Lower lobe of right lung (tissue), 2 donors: ENCODE measurements around the gene FAM120A. TPM values are rescaled to one million over a fixed set of nuclear protein-coding genes. Genes with fewer than 3 reads are reported as not detected.

Experiments used
- ATAC-seq, 2 donors: fragments of 200-7000 bp; cut with Tn5 transposase; one replicate each; pipeline ENCODE4 v1.9.1; 2020 to 2022; ENCODE audit warnings: mild to moderate bottlenecking in 2 of 2, moderate library complexity in 2 of 2
- DNase-seq: peaks from one replicate; pipeline ENCODE4 v3.0.0-alpha.2; 2020
- H3K27ac ChIP-seq: fragments of 200-600 bp; one replicate; pipeline ENCODE4 v1.8.0; 2022
- H3K27me3 ChIP-seq: fragments of 200-600 bp; one replicate; pipeline ENCODE4 v1.8.0; 2022; ENCODE audit warnings: low read depth
- H3K36me3 ChIP-seq: fragments of 200-600 bp; one replicate; pipeline ENCODE4 v1.8.0; 2022; ENCODE audit warnings: mild to moderate bottlenecking
- H3K4me1 ChIP-seq: fragments of 200-600 bp; one replicate; pipeline ENCODE4 v1.8.0; 2022
- H3K4me3 ChIP-seq: fragments of 200-600 bp; one replicate; pipeline ENCODE4 v1.8.0; 2022; ENCODE audit warnings: mild to moderate bottlenecking
- H3K9me3 ChIP-seq: fragments of 200-600 bp; one replicate; pipeline ENCODE4 v1.8.0; 2022
- intact Hi-C: fragments of 100-400 bp; cut with DNase I; formaldehyde crosslinking; loops from one replicate; pipeline ENCODE4 v1.11.0; 2022
- total RNA-seq: library from RNA; stranded (reverse); fragmentation: NEBNext Ultra II Directional; extraction: Animal tissue kit (Norgen Biotek cat#: 25700); gene quantifications from one replicate; pipeline ENCODE4 v1.2.1, GENCODE V29; 2021
- TF ChIP-seq, protein P1 (sequence below): fragments of 200-600 bp; IDR thresholded peaks from one replicate; pipeline ENCODE4 v1.8.0; 2022; ENCODE audit warnings: antibody characterized with exemption, mild to moderate bottlenecking
- donor health status: DM: no; HTN: yes; CAD: no; lungs with severe emphysema.

FAM120A gene
- total RNA-seq, 1 donor from 2014 or later, result 114 TPM

DNA sequence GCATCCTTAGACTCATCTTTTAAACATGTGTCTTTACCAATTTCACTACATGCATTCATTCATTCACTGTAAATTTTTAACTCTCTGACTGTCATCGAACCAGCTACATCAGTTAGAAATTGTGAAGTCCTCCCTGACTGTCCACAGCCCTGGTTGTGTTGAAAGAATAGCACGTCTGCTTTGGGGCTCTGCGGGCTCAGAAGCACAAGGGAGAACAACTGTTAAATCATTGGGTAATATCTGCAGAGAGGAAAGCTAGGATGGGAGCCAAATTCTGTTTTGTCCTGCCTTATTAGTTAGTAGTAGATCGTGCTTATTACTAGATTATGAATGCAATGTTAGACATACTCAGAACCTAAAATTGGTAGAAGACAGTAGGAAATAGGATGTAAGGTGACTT lies 28.2 kb downstream of the FAM120A start:
- Histone ChIP-seq H3K27ac (no peak overlapping the region), H3K36me3 (peaks cover 15% of the 10 kb centered on the region), H3K9me3 (no peaks in the 10 kb centered on the region), H3K4me3 (no peak overlapping the region), H3K4me1 (peaks cover 7% of the 10 kb centered on the region), H3K27me3 (no peaks in the 10 kb centered on the region)
- intact Hi-C loops, result no loop called here
- TF ChIP-seq, protein P1, sequence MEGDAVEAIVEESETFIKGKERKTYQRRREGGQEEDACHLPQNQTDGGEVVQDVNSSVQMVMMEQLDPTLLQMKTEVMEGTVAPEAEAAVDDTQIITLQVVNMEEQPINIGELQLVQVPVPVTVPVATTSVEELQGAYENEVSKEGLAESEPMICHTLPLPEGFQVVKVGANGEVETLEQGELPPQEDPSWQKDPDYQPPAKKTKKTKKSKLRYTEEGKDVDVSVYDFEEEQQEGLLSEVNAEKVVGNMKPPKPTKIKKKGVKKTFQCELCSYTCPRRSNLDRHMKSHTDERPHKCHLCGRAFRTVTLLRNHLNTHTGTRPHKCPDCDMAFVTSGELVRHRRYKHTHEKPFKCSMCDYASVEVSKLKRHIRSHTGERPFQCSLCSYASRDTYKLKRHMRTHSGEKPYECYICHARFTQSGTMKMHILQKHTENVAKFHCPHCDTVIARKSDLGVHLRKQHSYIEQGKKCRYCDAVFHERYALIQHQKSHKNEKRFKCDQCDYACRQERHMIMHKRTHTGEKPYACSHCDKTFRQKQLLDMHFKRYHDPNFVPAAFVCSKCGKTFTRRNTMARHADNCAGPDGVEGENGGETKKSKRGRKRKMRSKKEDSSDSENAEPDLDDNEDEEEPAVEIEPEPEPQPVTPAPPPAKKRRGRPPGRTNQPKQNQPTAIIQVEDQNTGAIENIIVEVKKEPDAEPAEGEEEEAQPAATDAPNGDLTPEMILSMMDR, result no peak
- ATAC-seq (no peak), DNase-seq (no peak)

DNA sequence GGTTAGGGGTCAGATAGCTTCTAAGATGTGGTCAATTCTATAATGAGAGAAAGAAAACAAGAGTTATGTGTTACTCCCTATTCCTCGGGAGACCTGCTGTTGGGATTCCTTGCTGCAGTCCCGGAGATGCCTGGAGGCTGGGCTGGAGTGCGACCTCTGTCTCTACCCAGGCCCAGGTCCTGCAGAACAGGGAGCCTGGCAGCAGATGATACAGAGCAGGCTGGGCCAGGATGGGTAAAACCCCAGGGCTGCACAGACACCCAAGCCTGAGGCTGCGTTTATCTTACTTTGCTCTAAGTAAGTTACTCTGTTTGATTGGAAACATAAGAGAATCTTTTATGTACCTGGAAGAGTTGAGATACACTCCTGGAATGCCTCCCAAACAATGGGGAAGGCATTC lies 28.8 kb downstream of the FAM120A start:
- DNase-seq, result no peak
- Histone ChIP-seq H3K27me3 (no peaks in the 10 kb centered on the region), H3K36me3 (peaks cover 20% of the 10 kb centered on the region), H3K9me3 (no peaks in the 10 kb centered on the region), H3K4me3 (no peak overlapping the region), H3K27ac (no peak overlapping the region), H3K4me1 (peaks cover 7% of the 10 kb centered on the region)
- TF ChIP-seq, protein P1, result no peak
- intact Hi-C loops, result no loop called here
- ATAC-seq, result no peak

DNA sequence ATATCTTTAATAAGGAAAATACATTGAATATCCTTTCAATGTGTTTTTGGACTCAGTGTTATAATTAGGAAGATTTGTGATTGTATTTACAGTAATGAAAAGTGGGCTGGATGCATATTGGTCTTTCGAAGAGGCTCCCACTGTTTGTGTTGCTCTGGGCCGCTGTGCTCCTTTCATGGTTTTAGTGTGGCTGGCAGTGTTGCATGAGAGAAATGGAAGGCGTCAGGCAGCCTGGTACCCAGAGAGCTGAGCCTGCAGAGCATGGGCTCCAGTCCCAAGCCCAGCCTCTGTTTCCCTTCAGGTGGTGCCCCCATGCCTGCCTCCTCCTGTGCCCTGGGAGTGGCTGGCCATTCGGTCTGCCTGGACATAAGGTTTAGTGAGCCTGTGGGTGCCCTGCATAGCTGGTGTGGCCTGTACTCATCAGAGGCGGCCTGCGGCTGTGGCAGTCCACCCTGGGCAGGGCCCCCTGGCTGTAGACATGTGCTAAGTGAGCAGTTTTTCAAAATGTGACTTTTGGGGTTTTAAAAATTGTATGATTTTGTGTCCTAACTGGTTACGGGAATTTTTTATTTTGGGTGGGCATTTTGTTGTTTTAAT lies 29.3 kb downstream of the FAM120A start:
- TF ChIP-seq, protein P1, result no peak
- DNase-seq (no peak), ATAC-seq (peak in 1 of 2 donors; percentile 45)
- peaks cover 19% of the 10 kb centered on the region for H3K36me3 ChIP-seq
- peaks cover 7% of the 10 kb centered on the region for H3K4me1 ChIP-seq
- no peaks in the 10 kb centered on the region for H3K9me3 ChIP-seq
- no peak overlapping the region for H3K27ac ChIP-seq
- intact Hi-C loops, result no loop called here
- H3K27me3 ChIP-seq, result no peaks in the 10 kb centered on the region
- H3K4me3 ChIP-seq, result no peak overlapping the region

DNA sequence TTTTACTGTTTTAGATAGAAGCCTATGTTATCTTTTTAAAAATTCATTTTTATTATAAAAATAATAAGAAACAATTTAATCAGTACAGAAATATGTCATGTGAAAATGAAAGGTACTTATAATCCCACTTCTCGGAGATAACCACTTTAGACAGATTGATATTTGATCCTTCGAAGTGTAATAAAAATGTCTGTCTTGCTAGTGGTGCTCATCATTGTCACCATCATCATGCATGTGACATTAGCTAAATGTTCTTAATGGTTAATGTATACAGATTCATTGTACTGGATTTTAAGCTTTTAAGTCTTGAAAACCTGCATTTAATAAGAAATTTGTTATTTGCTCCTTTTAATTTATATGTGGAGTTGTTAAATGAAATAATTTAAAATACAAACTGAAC lies 32.0 kb downstream of the FAM120A start:
- TF ChIP-seq, protein P1, result no peak
- H3K4me1 ChIP-seq, result peaks cover 7% of the 10 kb centered on the region
- no peak overlapping the region for H3K27ac ChIP-seq
- H3K4me3 ChIP-seq, result no peak overlapping the region
- ATAC-seq, result no peak
- H3K27me3 ChIP-seq, result no peaks in the 10 kb centered on the region
- DNase-seq, result no peak
- H3K9me3 ChIP-seq, result no peaks in the 10 kb centered on the region
- intact Hi-C loops, result no loop called here
- peaks cover 13% of the 10 kb centered on the region for H3K36me3 ChIP-seq

GRCh38 chr9:93486268-93486667 lies 34.8 kb downstream of the FAM120A start:
- H3K4me3 ChIP-seq, result no peak overlapping the region
- H3K4me1 ChIP-seq, result peaks cover 17% of the 10 kb centered on the region
- ATAC-seq (no peak), DNase-seq (no peak)
- TF ChIP-seq, protein P1, result no peak
- intact Hi-C loops, result no loop called here
- H3K36me3 ChIP-seq, result peaks cover 13% of the 10 kb centered on the region
- H3K9me3 ChIP-seq, result no peaks in the 10 kb centered on the region
- H3K27me3 ChIP-seq, result no peaks in the 10 kb centered on the region
- no peak overlapping the region for H3K27ac ChIP-seq

DNA sequence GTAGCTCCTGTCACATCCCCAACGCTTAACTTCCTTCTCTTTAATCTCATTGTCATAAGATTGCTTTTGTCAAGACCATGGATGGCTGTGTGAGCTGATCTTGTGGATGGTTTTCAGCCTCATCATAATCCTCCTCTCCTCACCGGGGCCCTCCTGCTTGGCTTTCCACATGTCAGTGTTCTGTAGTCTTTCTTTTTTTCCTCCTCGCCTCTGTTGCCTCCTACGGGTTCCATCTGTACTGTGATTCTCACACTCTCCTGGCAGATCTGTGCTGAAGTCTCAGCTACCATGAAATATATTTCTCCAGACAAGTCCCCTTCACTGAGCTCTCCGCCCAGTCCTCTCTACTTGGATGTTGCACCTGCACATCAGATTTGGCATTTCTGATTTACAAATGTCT lies 36.8 kb downstream of the FAM120A start:
- Histone ChIP-seq H3K27ac (no peak overlapping the region), H3K9me3 (no peaks in the 10 kb centered on the region), H3K27me3 (no peaks in the 10 kb centered on the region), H3K4me1 (peaks cover 18% of the 10 kb centered on the region), H3K36me3 (peaks cover 18% of the 10 kb centered on the region), H3K4me3 (no peak overlapping the region)
- intact Hi-C loops, result no loop called here
- ATAC-seq (no peak), DNase-seq (no peak)
- TF ChIP-seq, protein P1, result no peak
